Thoracic aorta (tissue), 2 donors: Measurements from ENCODE around the gene DNAH10. TPM values are rescaled to one million over a fixed set of nuclear protein-coding genes. Genes with fewer than 3 reads are reported as not detected.

Experiments used
- ATAC-seq: fragments of 150-250 bp; one replicate; pipeline ENCODE4 v1.8.0; 2017; ENCODE audit warnings: low read depth; ENCODE audit not compliant: insufficient number of reproducible peaks, low FRiP score
- DNase-seq: peaks from one replicate; pipeline ENCODE4 v3.0.0-alpha.2; 2020; ENCODE audit warnings: low spot score
- H3K27ac ChIP-seq, 2 donors: fragments of 200-600 bp; sonication (generic); 1 replicate in 1 of 2; 2 replicates in 1 of 2; pipeline ENCODE4 v1.5.1; 2016; ENCODE audit warnings: mild to moderate bottlenecking in 2 of 2, moderate library complexity in 2 of 2
- H3K27me3 ChIP-seq: fragments of 200-600 bp; sonication (generic); replicated peaks from 2 replicates; pipeline ENCODE4 v1.6.0; 2016; ENCODE audit warnings: mild to moderate bottlenecking; ENCODE audit not compliant: insufficient read depth
- H3K36me3 ChIP-seq: fragments of 200-600 bp; sonication (generic); one replicate; pipeline ENCODE4 v1.5.1; 2016
- H3K4me1 ChIP-seq, 2 donors: fragments of 200-600 bp; sonication (generic); 1 replicate in 1 of 2; 2 replicates in 1 of 2; pipeline versions ENCODE4 v1.5.1 to v1.6.0; 2016; ENCODE audit warnings: low read depth in 2 of 2, mild to moderate bottlenecking in 1 of 2; ENCODE audit not compliant: control insufficient read depth in 1 of 2
- H3K4me3 ChIP-seq: fragments of 200-600 bp; sonication (generic); 2 replicates; pipeline ENCODE4 v1.5.1; 2016; ENCODE audit warnings: mild to moderate bottlenecking
- H3K9me3 ChIP-seq: fragments of 200-600 bp; sonication (generic); 2 replicates; pipeline ENCODE4 v1.5.1; 2016
- CTCF ChIP-seq: fragments of 200-600 bp; sonication (generic); IDR thresholded peaks from one replicate; pipeline ENCODE4 v1.5.1; 2019; ENCODE audit warnings: antibody characterized with exemption
- total RNA-seq, 2 donors: library from RNA; depleted of rRNA; stranded (reverse); fragments of >200 nt; gene quantifications; one replicate each; pipeline versions ENCODE4 v1.1.0 to v1.2.3, GENCODE V29; 2016

Gene DNAH10
- total RNA-seq, 2 donors from 2014 or later, result under 0.01 to 0.14 TPM

DNA sequence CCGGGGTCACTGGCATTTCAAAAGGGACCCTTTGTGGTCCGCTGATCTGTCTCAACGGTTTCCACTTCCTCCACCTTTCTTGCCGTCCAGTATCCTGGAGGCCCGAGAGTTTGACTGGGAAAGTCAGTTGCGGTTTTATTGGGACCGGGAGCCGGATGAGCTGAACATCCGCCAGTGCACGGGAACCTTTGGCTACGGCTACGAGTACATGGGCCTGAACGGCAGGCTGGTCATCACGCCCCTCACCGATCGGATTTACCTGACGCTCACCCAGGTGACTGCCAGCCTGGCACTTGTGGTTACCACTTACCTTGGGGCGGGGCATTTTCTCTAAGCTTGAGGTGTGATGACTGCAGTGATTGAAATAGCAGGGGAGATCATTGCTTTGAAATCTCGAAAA, 83.8 kb downstream of the DNAH10 start:
- Histone ChIP-seq H3K36me3 (no peaks in the 10 kb centered on the region), H3K9me3 (no peaks in the 10 kb centered on the region), H3K4me3 (no peak overlapping the region), H3K4me1 (no peaks in the 10 kb centered on the region), H3K27ac (no peak overlapping the region), H3K27me3 (no peaks in the 10 kb centered on the region)
- DNase-seq, result no peak
- no peak for TF ChIP-seq CTCF
- ATAC-seq, result no peak

DNA sequence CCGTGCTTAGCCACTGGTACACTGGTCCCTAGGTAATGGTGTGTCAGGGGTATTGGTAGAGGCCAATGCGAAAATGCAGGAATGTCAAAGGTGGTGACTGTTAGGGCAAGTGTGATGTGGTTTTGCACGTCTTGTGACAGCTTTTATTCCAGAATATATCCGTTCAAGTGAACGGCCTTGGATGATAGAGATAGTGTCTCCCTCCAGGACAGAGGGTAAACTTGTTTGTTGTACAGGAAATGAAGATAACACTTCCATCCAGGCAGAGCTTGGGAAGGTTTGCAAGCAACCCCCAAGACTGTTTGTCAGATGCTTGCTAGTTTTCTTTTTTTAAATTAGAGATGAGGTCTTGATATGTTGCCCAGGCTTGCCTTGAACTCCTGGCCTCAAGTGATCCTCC, 84.2 kb downstream of the DNAH10 start:
- Histone ChIP-seq H3K4me3 (no peak overlapping the region), H3K9me3 (no peaks in the 10 kb centered on the region), H3K36me3 (no peaks in the 10 kb centered on the region), H3K27me3 (no peaks in the 10 kb centered on the region), H3K4me1 (no peaks in the 10 kb centered on the region), H3K27ac (no peak overlapping the region)
- no peak for ATAC-seq
- DNase-seq, result no peak
- TF ChIP-seq CTCF, result no peak

DNA sequence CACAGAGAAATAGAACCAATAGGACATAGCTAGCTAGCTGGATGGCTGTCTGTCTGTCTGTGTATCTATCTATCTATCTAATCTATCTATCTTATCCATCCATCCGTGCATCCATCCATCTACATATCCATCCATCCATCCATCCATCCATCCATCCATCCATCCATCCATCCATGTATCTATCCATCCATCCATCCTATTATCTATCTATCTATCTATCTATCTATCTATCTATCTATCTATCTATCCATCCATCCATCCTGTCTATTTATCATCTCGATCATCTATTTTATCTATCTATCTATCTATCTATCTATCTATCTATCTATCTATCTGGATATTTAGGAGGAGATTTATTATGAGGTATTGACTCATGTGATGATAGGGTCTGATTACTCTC, 84.9 kb downstream of the DNAH10 start:
- DNase-seq (no peak), ATAC-seq (no peak)
- H3K9me3 ChIP-seq, result no peaks in the 10 kb centered on the region
- no peak overlapping the region for H3K27ac ChIP-seq
- no peaks in the 10 kb centered on the region for H3K4me1 ChIP-seq
- no peaks in the 10 kb centered on the region for H3K27me3 ChIP-seq
- no peak for TF ChIP-seq CTCF
- H3K4me3 ChIP-seq, result no peak overlapping the region
- H3K36me3 ChIP-seq, result no peaks in the 10 kb centered on the region

DNA sequence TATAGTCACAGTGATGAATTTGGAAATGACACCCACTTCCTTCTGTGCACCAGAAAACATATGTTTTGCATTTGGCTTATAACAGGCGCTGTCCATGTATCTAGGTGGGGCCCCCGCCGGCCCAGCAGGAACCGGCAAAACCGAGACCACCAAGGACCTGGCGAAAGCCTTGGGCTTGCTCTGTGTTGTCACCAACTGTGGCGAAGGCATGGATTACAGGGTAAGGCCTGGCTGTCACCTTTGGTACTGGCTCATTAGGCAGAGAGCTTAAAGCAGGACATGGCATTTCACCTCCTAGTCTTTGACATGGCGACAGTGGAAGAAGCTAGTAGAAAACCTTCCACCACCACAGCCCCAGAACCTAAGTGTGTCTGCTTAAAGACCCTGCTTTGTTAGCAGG, 85.8 kb downstream of the DNAH10 start:
- H3K27ac ChIP-seq, result no peak overlapping the region
- ATAC-seq (peak; percentile 50), DNase-seq (no peak)
- H3K4me1 ChIP-seq, result no peaks in the 10 kb centered on the region
- H3K4me3 ChIP-seq, result no peak overlapping the region
- H3K27me3 ChIP-seq, result no peaks in the 10 kb centered on the region
- no peaks in the 10 kb centered on the region for H3K9me3 ChIP-seq
- no peak for TF ChIP-seq CTCF
- H3K36me3 ChIP-seq, result no peaks in the 10 kb centered on the region

DNA sequence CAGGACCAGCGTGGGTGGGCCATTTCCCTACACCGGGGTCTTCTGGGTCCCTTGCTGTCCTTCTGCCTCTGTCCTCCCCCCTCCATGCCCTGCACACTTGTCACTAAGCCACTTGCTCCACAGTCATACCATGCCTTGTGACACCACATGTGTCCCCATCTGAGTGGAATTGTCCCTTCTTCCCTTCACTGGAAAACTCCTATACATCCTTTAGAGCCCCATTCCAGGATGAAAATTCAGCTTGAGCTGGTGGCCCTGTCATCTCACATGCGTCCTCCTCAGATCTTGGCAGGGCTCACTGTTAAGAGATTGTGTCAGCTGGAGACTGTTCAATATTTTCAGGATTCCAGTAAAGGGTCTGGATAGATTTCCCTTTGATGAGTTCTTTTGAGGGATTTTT, 87.4 kb downstream of the DNAH10 start:
- TF ChIP-seq CTCF, result no peak
- DNase-seq (no peak), ATAC-seq (no peak)
- Histone ChIP-seq H3K4me1 (no peaks in the 10 kb centered on the region), H3K9me3 (no peaks in the 10 kb centered on the region), H3K36me3 (no peaks in the 10 kb centered on the region), H3K27ac (no peak overlapping the region), H3K4me3 (no peak overlapping the region), H3K27me3 (no peaks in the 10 kb centered on the region)
